ENCODE measurements around the gene DAB1.

The DAB1 gene

GRCh38 chr1:57138432-57139078 is 285.3 kb downstream of the DAB1 start:
- TF ChIP-seq CTCF (IDR thresholded peaks at IDR 0.05; ENCODE audit: control insufficient read depth, extremely low read depth, insufficient read depth), result no peak
- no peak overlapping the region for H3K4me3 ChIP-seq (ENCODE audit: low read depth, low read length)
- DNase-seq (ENCODE audit: low read depth), result no peak

- no peak for TF ChIP-seq CTCF (IDR thresholded peaks at IDR 0.05; ENCODE audit: control insufficient read depth, extremely low read depth, insufficient read depth)
- H3K4me3 ChIP-seq (ENCODE audit: low read depth, low read length), result no peak overlapping the region
- DNase-seq (ENCODE audit: low read depth), result no peak
These were observed 285.9 kb downstream of the DAB1 start for GRCh38 chr1:57137980-57138379.

- no peak for DNase-seq (ENCODE audit: low read depth)
- no peak for TF ChIP-seq CTCF (IDR thresholded peaks at IDR 0.05; ENCODE audit: control insufficient read depth, extremely low read depth, insufficient read depth)
- no peak overlapping the region for H3K4me3 ChIP-seq (ENCODE audit: low read depth, low read length)
These were observed 289.1 kb downstream of the DAB1 start for GRCh38 chr1:57134803-57135202.

DNA sequence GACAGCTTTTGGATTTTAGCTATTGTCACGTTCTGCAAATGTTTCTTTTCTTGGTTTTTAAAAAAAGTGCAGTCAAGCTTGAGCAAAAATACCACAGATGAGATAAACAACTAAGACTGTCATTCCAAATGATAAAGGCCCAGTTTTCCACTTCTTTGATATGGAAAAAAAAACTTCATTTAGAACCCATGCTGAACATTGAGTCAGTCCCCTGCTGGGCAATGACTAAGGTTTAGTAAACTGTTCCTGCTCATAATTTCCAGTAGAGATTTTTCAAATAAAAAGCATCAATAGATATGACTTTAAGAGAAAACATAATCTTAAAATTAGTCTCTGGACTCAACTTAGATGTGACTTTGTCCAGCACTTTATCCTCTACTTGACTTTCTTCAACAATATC is 290.2 kb downstream of the DAB1 start:
- no peak overlapping the region for H3K4me3 ChIP-seq (ENCODE audit: low read depth, low read length)
- no peak for DNase-seq (ENCODE audit: low read depth)
- no peak for TF ChIP-seq CTCF (IDR thresholded peaks at IDR 0.05; ENCODE audit: control insufficient read depth, extremely low read depth, insufficient read depth)

GRCh38 chr1:57132993-57133622 is 290.8 kb downstream of the DAB1 start:
- no peak overlapping the region for H3K4me3 ChIP-seq (ENCODE audit: low read depth, low read length)
- TF ChIP-seq CTCF (IDR thresholded peaks at IDR 0.05; ENCODE audit: control insufficient read depth, extremely low read depth, insufficient read depth), result no peak

DNA sequence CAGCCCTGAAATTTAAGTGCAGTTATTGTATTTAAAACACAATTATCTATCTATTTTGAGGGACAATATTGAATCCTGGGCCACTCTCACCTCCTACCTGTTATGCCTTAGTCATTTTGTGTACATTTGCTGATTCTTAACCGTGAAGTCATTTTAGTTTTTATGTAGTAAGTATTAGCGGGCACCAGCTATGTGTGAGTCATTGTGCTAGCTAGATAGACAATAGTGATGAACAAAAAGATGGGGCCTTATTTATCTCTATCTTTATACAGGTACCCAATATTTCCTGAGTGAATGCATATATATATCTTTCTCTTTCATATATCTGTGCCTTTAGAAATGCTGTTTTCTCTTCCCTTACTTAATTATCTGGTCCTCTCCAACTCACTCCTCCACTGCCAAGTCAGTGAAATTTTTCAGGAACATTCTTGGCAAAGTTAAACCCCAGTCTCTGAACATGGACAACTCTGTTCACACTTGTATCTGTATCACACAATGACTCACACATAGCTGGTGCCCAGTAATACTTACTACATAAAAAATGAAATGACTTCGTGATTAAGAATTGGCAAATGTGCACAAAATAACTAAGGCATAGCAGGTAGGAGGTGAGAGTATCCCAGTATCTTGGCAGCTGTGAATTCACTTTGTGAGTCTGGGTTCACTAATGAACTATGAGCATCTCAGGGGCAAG is 292.0 kb downstream of the DAB1 start:
- TF ChIP-seq CTCF (IDR thresholded peaks at IDR 0.05; ENCODE audit: control insufficient read depth, extremely low read depth, insufficient read depth), result no peak
- no peak for DNase-seq (ENCODE audit: low read depth)
- no peak overlapping the region for H3K4me3 ChIP-seq (ENCODE audit: low read depth, low read length)

More at GRCh38 chr1:57132993-57133622, 290.8 kb downstream of the DAB1 start:
- no peak for DNase-seq (ENCODE audit: low read depth)

Measured in LNCaP clone FGC (cell line).